Hepatocyte (in vitro differentiated cells): ENCODE data around the gene CELA2A. TPM values are rescaled to one million over a fixed set of nuclear protein-coding genes. Genes with fewer than 3 reads are reported as not detected.

Experiments
- polyA plus RNA-seq: library from polyadenylated mRNA; unstranded; fragments of >200 nt; fragmentation: Nextera tagmentation; extraction: Ambion mirVana; gene quantifications from 2 replicates; pipeline ENCODE4 v1.2.1, GENCODE V29; 2016
- total RNA-seq: library from RNA; depleted of rRNA; stranded (reverse); fragments of >200 nt; gene quantifications from 2 replicates; pipeline ENCODE4 v1.2.3, GENCODE V29; 2014

CELA2A gene
- total and polyA plus RNA-seq, 2 experiments from 2014 or later: 2.2 to 5.6 TPM

Other genes starting within 250 kb of the CELA2A start
- 0.13 and 0.24 TPM in 2 replicates for gene FHAD1, start 209.5 kb upstream of the CELA2A start, total RNA-seq
- gene FHAD1, start 209.5 kb upstream of the CELA2A start, polyA plus RNA-seq: 0.16 and 0.68 TPM in 2 replicates
- gene EFHD2, start 46.8 kb upstream of the CELA2A start, total RNA-seq: 34.0 and 34.4 TPM in 2 replicates
- 63.7 and 67.5 TPM in 2 replicates for gene EFHD2, start 46.8 kb upstream of the CELA2A start, polyA plus RNA-seq
- gene CTRC, start 18.3 kb upstream of the CELA2A start, total RNA-seq: not detected in 2 replicates
- 0.36 and 0.66 TPM in 2 replicates for gene CTRC, start 18.3 kb upstream of the CELA2A start, polyA plus RNA-seq
- 0.73 TPM in 1 of 2 replicates, not detected in the other for gene CELA2B, start 19.4 kb downstream of the CELA2A start, total RNA-seq
- gene CELA2B, start 19.4 kb downstream of the CELA2A start, polyA plus RNA-seq: 1.4 TPM in 1 of 2 replicates, not detected in the other
- gene CASP9, start 67.5 kb downstream of the CELA2A start, total RNA-seq: 17.1 and 21.2 TPM in 2 replicates
- gene CASP9, start 67.5 kb downstream of the CELA2A start, polyA plus RNA-seq: 13.5 and 14.2 TPM in 2 replicates
- gene DNAJC16, start 70.1 kb downstream of the CELA2A start, total RNA-seq: 21.1 and 29.7 TPM in 2 replicates
- 9.5 and 9.6 TPM in 2 replicates for gene DNAJC16, start 70.1 kb downstream of the CELA2A start, polyA plus RNA-seq
- 42.9 and 49.9 TPM in 2 replicates for gene AGMAT, start 128.3 kb downstream of the CELA2A start, total RNA-seq
- gene AGMAT, start 128.3 kb downstream of the CELA2A start, polyA plus RNA-seq: 19.1 and 28.7 TPM in 2 replicates
- gene DDI2, start 160.7 kb downstream of the CELA2A start, total RNA-seq: 27.4 and 40.1 TPM in 2 replicates
- gene DDI2, start 160.7 kb downstream of the CELA2A start, polyA plus RNA-seq: 5.6 and 7.5 TPM in 2 replicates
- 38.9 and 43.1 TPM in 2 replicates for gene PLEKHM2, start 227.6 kb downstream of the CELA2A start, total RNA-seq
- 30.6 and 31.8 TPM in 2 replicates for gene PLEKHM2, start 227.6 kb downstream of the CELA2A start, polyA plus RNA-seq